HG03558 (cell line): Measurements from ENCODE around the gene ASS1.

Experiments used
- ATAC-seq: cut with Tn5 transposase; IDR thresholded peaks from one replicate; pipeline ENCODE4 v1.9.1; 2021; ENCODE audit warnings: moderate number of reproducible peaks; ENCODE audit not compliant: unreplicated experiment; ENCODE audit errors: extremely low read depth

Gene ASS1

DNA sequence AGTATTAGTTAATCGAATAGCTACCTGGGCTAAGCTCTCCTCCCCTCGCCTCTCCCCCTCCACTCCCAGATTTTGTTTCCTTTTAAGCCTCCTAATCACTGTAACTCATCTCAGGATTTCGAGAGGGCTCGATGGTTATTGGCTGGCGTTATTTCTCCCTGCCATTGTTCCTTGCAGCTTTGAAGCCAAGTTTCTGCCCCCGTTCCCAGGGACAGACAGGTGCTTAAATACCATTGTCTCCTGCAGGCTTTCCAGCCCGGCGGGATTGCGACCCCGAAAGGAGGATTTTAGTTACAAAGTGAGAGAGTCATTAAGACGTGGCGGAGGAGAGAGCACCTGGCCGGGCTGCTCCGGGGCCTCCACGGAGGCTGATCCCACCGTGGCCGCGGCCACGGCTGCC is 46.2 kb downstream of the ASS1 start:
- ATAC-seq, result no peak

DNA sequence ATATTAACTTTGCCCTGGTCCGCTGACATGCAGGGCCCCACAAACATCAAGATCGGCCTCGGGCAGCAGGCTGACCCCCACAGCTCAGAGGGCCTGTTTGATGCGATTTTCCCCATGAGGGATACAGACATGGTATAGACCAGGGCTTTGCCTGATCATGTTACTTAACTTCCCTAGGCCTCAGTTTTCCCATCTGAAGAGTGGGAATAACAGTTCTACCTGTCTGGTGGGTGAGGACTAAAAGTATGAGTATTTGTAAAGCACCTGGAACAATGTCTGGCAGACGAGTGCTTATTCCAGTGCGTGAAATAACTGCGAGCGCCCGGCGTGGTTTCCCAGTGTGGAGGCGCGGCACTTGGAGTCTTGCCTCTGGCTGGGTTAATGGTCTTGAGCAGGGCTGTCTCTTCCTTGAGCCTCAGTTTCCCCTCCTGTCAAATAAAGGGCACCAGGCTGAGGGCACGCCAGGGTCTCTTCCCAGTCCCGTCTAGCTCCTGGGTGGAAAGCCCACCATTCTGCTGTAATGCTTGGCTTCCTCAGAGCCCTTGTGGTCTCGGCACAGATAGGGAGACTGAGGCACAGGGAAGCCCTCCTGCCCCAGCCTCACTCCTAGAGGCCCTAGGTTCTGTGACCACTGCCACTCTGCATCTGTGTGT is 47.2 kb downstream of the ASS1 start:
- no peak for ATAC-seq

DNA sequence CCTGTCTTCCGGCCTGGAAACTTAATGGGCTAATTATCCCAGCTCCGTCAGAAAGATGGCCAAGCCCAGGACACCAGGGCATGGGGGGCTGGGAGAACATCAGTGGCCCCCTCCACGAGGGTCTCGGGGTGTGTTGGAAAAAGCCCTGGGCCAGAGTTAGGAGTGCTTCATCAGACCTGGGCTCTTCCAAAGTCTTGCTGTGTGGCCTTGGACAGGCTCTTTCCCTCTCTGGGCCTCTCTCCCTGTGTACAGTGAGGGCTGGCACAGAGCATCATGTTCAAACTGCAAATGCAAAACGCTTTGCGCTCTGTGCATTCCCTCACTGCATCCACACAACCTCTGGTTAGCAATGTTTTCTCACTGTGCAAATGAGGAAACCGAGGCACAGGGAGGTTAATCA is 48.3 kb downstream of the ASS1 start:
- ATAC-seq, result no peak

DNA sequence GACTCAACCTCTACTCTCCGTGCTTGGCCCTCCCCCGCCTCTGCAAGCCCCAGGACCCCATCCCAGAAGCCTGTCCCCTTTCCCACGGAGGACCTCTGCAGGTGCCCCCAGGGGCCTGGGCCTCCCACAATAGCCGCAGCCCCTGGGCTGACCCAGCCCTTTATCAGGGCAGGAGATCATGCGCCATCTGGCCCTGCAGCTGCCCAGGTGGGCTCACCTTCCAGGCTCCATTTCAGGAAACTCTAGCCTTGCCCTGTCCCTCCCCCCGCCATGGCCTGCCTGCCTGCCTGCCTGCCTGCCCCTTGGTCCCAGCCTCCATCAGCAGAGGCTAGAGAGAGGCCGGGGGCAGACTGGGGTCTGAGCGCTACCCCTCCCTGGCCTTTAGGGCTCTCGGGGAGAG is 48.7 kb downstream of the ASS1 start:
- no peak for ATAC-seq

DNA sequence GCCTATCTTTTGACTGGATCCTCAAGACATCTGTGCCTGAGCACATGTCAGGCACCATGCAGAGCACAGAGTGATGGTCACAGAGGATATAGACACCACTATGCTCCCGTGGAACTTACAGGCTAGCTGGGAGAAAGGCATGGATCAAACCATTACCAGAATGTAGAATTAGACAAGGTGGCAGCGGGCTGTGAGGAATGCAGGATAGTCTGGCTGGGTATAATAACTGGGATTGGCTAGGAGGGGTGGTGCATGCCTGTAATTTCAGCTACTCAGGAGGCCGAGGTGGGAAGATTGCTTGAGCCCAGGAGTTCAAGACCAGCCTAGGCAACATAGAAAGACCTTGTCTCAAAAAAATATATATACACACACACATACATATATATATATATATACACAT is 50.3 kb downstream of the ASS1 start:
- ATAC-seq, result no peak

DNA sequence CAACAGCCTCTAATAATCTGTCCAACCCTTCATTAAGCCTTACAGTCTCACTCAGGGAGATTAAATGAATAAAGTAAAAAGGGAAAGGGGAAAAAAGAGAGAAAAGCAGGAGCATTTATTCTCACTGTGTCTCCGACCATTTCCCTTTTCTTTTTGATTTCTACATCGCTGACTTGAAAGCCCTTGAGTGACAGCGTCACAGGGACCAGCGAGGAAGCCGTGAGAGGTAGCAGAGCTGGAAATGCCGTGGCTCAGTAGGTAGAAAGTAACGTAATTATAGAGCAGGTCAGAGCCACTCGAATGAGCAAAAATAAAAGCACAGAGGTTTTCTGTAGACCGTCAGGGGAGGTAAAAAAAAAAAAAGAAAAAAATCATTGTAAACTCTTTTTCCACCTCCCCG is 52.4 kb downstream of the ASS1 start:
- ATAC-seq, result no peak

DNA sequence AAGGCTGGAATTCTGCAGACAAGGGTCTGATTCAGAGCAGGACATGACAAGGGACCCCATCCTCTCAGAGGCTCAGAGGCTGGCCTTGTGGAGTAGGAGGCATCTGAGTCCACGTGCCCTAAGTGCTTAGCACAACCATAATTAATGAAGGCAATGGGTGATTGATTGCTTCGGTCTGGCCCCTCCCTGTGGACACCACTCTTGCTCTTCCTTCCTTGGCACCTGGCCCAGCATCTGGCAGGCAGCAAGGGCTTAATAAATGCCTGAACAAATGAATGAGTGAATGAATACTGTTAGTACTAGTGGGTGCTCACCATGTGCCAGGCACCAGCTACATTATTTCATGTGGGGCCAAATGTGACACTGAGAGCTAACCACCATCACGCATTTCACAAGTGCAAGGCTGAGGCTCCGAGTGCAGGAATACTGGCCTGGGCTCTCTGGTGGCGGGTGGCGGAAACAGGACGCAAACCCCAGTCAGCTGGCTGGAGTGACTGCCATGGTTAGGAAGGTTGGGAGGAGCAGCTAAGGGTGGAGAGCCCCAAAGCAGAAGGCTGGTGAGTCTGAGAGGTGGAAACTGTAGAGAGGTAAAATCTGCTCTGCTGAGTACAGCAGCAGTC is 53.6 kb downstream of the ASS1 start:
- ATAC-seq, result no peak

DNA sequence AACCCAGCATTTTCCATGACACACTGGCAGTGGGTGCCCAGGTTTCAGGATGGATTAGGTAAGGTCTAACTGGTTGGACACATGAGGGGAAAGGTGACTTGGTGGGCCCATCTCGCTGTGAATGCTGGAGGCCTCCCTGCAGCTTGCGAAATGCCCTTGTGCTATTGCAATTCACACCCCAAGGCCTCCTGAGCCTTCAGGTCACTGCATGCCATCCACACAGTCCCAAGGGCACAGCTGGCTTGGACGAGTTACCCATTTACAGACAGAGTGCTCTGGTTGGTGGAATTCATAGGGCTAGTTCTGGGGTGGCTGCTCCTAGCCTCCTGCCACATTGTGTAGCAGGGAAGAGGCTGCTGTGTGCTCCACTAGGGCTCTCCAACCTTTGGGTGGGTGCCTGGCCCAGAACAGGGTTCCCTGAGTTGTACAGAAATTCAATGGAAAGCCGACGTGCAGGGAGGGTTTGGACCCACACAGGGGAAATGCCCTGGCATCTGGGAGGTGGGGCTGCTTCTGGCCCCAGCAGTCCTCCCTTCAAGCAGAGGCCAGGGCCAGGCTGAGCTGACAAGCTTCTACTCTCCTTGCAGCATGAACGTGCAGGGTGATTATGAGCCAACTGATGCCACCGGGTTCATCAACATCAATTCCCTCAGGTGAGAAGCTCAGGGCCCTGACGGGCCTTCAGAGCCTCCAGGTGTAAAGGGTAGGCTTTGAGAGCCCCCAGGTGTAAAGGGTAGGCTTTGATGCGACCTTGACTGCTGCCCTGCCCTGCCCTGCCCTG is 54.3 kb downstream of the ASS1 start:
- ATAC-seq, result no peak

DNA sequence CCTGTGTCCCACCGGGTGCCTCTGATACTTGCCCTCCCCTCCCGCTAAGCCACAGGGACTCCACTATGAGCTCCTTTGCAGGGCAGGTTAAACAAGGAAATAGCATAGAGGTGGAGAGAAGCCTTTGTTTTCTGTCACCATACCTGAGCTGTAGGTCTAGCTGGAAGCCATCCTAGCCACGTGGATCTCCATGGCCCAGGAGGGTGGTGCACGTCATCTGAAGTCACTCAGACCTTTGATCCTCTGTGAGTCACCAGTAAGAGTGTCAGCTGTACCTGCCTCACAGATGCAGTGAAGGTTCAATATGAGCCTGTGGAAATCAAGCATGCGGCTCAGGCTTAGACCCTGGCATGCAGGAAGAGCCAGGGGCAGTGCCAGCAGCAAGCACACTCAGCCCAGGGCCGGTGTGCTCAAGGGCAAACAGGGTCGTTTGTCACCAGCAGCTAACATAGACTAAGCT is 55.1 kb downstream of the ASS1 start:
- ATAC-seq, result no peak

DNA sequence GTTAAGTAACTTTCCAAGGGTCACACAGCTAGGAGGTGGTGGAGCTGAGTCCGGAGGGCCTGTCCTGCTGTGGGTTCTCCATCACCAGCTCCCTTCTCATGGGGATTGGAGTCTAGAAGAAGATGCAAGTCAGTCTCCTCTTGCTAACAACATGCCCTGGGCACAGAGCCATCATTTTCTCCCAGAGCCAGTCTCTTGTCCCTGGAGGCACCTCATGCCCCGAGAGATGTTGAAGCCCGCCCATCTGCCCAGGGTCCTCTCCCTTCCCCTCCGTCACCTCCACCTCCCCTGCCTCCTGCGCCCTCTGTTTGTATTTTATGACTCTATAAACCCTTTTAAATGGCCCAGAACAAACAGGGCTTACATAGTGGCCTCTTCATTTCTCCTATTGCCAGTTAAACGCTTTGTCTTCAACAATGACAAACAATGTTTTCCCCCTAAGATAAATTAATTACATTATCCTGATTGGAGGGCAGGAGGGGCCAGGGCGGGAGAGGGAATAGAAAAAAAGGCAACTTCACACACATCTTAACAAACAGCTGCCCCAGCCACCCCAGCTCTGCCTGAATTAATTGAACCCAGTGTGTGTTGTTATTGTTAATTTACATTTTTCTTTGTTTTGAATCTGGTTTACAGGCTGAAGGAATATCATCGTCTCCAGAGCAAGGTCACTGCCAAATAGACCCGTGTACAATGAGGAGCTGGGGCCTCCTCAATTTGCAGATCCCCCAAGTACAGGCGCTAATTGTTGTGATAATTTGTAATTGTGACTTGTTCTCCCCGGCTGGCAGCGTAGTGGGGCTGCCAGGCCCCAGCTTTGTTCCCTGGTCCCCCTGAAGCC is 55.8 kb downstream of the ASS1 start:
- ATAC-seq, result no peak

DNA sequence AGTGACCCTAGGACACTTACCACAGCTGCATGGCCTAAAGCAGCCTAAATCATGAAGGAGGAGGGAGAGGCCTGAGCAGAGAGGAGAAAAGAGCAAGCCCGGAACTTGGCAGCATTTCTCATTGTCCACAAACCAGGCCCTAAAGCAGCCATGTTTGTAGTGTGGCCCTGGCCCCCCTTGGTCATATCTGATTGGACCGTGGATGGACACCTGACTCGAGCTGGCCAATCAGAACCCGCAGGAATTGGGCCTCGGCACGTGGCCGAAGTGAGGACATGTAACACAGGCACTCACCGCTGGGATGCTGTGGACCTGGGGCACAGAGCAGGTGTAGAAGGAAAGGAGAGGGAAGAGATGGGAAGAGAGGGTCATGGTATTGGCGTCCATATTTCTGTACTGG is 56.9 kb downstream of the ASS1 start:
- no peak for ATAC-seq

DNA sequence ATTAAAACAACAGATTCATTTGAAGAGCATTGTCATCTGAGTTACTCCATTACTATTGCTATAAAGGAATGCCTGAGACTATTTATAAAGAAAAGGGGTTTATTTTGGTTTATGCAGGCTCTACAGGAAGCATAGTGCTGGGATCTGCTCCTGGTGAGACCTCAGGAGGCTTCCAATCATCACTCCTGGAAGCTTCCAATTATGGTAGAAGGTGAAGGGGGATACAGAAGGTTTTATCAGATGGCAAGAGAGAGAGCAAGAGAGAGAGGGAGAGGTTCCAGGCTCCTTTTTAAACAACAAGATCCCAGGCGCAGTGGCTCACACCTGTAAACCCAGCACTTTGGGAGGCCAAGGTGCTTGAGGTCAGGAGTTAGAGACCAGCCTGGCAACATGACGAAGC is 63.5 kb downstream of the ASS1 start:
- ATAC-seq, result no peak

DNA sequence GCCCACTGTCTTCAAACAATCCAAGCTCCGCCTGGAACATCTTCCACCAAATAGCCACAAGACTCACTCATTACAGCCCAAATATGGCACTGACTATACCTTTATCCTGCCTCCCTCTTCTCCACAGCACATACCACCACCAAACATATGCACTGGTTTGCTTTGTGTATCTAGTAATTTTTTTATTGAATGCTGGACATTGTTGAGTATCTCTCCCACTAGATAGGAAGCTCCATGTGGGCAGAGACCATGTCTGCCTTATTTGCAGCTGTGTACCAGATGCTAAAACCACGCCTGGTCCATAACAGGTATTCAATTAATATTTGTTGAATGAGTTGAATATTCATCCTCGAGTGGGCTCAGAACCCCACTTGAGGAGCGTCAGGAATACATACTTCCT is 67.4 kb downstream of the ASS1 start:
- ATAC-seq, result no peak

DNA sequence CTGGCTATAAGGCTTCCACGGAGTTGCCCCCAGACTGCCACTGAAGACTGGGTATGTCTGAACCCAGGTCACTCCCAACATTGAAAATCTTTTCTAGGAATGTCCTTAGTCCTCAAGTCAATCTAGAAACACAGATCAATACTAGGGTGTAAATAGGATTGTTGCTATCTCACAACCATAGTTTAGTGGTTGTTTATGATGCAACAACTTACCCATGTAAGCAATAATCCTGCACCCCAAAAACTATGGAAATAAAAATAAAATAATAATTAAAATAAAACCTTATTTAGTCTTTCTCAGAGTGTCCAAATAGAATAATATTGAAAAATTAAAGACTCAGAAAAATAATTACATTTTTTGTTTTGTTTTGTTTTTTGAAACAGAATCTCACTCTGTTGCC is 68.3 kb downstream of the ASS1 start:
- no peak for ATAC-seq

DNA sequence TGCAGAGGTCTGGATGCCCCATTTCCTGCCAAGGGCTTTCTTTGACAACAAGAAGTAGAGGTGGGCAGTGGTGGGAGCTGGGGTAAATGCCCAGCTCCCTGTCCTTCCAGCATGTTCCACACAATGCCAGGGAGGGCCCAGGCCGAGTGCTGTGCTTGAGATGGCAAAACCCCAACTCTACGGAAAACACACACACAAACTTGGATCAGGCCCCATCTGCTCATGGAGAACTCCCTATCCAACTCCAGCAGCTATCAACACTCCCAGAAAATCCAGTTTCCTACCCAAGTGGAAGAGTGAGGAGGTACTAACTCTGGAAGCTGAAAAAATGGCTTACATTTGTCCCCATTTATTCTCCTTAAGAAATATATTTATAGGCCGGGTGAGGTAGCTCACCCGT is 73.5 kb downstream of the ASS1 start:
- no peak for ATAC-seq

DNA sequence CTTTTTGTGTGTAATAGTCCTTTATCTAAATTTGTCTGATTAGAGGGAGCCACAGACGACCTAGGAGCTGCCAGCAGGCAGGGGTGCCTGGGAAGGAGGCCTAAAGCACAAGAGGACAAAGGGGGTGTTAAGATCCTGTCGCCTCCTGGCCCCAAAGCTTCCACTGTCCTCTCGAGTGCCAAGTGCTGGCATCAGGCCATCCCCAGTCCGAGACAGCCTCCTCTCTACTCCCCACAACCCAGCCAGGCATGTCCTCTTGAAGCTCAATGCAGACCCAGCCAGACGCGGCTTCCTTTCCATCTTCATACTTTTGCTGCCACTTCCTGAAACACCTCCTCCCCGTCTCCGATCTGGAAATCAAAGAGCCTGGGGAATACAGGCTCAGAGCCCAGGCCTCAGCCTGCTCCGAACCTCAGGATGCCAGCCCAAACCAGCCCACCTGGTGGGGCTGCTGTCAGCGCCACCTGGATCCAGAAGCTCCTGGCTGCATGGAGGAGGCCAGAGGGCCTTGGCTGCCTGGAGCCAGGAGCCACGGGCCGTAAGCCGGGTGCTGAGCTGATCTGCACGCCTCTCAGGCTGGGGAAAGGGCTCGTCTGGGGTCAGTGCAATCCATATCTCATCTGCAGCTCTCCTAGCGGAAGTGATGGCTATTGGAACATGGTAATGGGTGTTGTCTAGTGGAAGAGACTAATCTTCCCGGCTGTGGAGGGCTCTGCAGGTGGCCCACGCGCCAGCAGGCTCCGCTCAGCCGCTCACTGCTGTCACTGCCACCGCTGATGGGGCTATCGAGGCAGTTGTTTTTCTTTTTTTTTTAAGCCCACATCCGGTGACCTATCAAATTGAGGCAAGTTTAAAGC is 74.4 kb downstream of the ASS1 start:
- ATAC-seq, result no peak

DNA sequence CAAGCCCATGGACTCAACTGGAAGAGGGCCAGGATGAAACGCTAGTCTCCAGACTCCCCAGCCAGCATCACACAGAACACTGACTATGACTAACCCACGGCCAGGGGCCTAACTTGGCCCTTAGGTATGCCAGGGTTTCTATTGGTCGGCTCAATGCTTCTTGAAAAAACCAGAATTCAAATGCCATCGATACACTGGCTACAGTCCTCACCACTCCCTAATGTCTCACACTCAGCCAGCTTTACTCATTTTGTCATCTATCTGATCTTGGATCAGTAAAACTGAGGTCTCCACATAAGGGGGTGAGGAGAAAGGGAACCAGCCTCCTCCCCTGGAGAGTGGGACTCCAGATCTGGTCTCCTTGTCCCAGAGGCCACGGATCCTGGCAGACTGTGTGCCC is 75.2 kb downstream of the ASS1 start:
- no peak for ATAC-seq

DNA sequence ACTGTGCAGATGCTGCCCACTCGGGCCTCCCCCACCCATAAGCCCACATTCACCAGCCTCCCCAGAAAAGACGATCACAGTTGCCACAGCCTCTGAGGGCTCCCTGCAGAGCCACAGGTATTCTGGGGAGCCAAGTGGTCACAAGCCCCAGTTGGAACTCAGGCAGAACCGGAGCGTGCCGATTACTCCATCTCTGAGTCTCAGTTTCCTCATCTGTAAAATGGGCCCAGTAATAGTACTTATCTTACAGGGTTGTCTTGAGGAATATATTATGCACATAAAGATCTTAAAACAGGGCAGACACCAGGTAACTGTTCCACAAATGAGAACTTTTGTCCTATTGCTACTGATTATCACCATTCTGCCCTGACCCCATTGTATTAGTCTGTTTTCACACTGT is 77.0 kb downstream of the ASS1 start:
- no peak for ATAC-seq

DNA sequence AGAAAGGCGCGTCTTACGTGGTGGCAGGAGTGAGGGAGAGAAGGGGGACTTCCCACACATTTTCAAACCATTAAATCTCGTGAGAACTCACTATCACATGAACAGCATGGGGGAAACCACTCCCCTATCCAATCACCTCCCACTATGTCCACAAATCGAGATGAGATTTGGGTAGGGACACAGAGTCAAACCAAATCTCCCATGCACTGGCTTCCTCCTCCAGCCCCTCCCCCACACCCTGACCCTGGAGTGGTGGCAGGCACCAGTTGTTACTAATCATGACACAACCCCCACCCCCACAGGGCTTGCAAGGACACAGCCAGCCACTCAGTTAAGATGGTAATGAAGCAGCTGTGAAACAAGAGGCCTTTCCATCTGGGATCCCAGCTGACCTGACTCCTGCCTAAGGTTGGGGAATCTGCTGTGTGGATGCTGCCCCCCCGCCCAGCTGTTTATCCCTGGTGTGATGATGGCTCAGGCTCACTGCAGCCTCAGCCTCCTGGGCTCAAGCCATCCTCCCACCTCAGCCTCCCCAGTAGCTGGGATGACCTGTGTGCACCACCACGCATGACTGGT is 77.6 kb downstream of the ASS1 start:
- ATAC-seq, result no peak

DNA sequence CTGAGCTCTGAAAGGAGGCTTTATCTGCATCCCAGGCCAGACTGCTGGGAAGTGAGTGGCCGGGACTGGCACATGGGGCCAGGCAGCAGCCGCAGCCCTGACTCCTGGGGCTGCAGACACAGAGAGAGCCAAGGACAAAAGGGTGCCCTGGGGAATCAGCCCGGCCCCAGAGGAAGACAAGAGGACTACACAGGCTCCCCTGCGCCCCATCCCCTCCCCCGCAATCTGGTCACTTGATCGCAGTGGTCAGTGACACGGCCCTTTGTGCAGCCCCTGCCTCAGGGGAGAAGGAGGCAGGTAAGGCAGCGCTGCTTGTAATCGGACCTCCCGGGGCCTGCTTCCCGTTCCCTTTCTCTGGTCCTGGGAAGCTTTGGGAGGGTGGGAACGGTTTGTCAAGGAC is 79.2 kb downstream of the ASS1 start:
- no peak for ATAC-seq
